Fibroblast of upper back skin (primary cell): Measurements from ENCODE around the gene DNAJC10.
A peak's percentile ranks its signal among the peaks of the same experiment; 100 is the strongest.
"Not testable (repeated sequence)": the region's sequence is repeated elsewhere in the genome, so short reads cannot be mapped to it uniquely, and the experiment has no call there.

Experiments
- DNase-seq: peaks from one replicate; pipeline ENCODE4 v3.0.0-alpha.2; 2013

Gene DNAJC10

GRCh38 chr2:182715892-182716649 is at the start of gene DNAJC10:
Gene DNAJC10, plus strand, starts transcription at chr2:182716257. Its CDS starts 1,830 bp downstream, at chr2:182718087.
- DNase-seq = peak; percentile 94

GRCh38 chr2:182666674-182667314 is 49.3 kb upstream of the DNAJC10 start:
- no peak for DNase-seq

DNA sequence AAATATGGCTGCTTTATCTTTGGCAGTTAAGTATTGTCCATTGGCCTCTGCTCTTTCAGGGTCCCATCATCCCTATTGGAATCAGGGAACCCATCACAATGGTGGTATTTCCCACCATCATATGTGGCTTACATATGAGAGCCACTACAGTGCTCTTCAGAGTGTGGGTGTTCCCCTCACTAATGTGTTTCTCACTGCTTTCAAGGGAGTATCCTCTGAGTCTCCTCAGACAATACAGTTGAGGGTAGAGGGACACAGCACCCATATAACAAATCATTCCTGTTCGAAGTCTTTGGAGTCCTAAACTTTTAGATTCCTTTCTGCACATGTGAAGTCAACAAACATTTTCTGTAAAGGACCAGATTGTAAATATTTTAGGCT is 48.8 kb upstream of the DNAJC10 start:
- no peak for DNase-seq

- DNase-seq = no peak
Measured at GRCh38 chr2:182668671-182669070, 47.4 kb upstream of the DNAJC10 start.

DNA sequence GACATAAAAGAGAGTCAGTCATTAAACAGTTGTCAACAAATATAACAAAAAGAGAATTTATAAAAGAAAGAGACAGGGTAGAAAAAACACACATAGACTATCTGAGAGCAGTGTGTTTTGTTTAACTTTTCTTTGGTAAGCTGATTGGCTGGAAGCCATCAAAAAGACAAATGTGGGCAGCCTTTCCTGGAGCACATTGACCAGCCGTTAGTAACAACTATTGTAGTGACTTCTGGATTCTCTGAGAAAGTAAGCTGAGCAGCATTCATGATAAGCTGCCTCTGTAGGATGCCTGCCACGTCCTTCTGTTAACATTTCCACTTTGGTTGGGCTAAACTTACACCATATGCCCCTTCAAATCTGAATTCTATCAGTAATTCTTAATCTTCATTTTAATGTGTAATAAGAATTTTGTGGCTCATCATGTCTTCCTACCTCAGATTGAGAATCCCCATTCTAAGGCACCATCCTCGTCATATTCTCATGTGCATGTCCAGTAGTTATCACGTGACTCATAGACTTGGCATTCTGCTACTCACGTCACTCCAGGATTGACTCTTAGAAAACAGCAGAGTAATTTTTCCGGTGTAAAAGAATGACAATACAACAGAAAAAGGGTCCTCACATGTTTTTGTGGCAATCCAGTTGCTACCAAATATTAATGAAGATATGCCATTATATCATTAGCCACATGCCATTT is 43.4 kb upstream of the DNAJC10 start:
- peak; percentile 63 for DNase-seq

DNA sequence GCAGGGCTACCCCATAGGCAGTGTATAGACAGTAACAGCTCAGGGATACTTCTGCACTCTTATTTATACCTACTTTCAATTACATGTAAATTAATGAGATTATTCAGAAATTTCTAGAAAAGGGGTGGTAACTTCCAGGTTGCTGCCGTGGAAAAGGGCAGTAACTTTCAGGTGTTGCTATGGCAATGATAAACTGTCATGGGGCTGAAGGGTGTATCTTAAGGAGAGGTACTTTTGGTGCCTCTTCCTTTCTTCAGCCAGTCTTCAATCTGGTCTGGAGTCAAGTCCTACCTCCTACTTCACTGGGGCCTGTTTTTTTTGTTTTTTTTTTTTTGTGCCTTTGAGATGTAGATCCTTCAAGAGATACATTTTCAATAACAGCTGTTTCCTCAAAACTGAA is 35.2 kb upstream of the DNAJC10 start:
- DNase-seq = no peak

DNA sequence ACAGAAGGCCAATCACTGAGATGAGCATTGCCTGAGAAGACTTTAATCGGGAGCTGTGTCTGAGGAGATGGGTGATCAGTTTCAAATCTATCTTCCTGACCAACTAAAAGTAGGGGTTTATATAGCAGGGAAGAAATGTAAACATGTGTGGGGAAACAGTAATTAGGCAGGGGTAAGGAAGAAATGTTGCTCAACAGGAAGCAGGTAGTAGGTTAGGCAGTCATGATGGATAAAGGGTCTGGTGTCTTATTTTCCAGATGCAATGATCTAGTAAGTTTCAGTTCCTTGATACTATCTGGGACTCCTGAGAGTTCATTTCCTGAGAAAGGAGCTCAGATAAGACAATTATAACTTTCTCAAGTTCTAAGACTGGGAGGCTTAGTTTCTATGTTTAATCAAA is 33.8 kb upstream of the DNAJC10 start:
- DNase-seq = no peak

DNA sequence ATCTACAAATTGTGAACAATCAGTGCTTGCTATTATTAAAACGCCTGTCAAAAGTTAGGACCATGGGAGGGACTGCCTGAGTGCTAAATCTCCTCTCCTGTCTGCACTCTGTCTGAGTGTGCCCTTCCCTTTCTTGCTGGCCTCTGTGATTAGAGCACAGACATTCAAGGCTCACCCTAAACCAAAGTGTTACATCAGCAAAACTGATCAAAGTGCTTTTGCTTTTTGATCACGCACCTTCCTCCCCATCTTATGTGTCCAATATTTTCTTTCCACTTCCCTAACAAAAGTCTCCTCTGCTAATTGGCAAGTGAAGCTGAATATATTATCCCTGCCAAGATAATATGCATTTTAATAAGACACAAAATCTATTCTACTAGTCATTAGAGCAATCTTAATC is 30.5 kb upstream of the DNAJC10 start:
- no peak for DNase-seq

DNA sequence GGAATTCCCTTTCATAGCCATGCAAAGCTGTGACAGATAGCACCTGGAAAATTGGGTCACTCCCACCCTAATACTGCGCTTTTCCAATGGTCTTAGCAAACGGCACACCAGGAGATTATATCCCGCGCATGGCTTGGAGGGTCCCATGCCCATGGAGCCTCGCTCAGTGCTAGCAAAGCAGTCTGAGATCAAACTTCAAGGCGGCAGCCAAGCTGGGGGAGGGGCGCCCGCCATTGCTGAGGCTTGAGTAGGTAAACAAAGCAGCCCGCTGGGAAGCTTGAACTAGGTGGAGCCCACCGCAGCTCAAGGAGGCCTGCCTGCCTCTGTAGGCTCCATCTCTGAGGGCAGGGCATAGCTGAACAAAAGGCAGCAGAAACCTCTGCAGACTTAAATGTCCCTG is 29.3 kb upstream of the DNAJC10 start:
- DNase-seq = not testable (repeated sequence)

DNA sequence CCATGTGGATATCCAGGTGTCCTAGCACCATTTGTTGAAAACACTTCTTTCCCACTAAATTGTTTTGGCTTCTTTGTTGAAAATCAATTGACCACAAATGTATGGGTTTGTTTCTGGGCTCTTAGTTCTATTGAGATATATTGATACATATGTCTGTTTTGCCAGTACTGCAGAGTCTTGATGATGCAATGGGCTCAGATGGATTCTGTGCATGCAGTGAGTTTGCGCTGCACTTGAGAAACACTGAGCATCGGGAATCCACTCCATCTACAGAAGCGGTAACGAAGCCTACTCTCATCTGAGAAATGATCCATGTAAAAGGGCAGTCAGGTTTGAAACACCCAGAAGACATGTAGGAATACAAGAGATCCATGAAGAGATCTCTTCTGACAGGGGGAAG is 21.9 kb upstream of the DNAJC10 start:
- DNase-seq = no peak

GRCh38 chr2:182695776-182696175 is 20.3 kb upstream of the DNAJC10 start:
- DNase-seq = no peak

GRCh38 chr2:182698671-182699070 is 17.4 kb upstream of the DNAJC10 start:
- no peak for DNase-seq

DNA sequence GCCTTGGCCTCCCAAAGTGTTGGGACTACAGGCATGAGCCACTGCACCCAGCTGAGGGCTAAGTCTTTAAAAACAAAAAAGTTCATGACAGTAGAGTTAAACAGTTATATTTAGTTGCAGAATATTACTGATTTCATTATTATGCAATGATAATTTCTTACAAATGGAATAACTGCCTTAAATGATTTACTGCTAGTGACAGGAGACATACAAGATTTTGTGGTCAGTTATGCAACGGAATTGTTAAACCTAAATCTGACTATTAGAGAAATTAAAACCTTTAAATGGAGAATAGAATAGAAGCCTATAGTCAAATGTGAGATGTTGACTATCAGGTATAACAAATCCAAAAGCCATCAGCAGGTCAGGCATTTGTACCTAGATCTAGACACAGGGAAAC is 10.3 kb upstream of the DNAJC10 start:
- no peak for DNase-seq

- no peak for DNase-seq
Measured at GRCh38 chr2:182706751-182707150, 9.3 kb upstream of the DNAJC10 start.

GRCh38 chr2:182713601-182714000 is 2.5 kb upstream of the DNAJC10 start:
- no peak for DNase-seq

DNA sequence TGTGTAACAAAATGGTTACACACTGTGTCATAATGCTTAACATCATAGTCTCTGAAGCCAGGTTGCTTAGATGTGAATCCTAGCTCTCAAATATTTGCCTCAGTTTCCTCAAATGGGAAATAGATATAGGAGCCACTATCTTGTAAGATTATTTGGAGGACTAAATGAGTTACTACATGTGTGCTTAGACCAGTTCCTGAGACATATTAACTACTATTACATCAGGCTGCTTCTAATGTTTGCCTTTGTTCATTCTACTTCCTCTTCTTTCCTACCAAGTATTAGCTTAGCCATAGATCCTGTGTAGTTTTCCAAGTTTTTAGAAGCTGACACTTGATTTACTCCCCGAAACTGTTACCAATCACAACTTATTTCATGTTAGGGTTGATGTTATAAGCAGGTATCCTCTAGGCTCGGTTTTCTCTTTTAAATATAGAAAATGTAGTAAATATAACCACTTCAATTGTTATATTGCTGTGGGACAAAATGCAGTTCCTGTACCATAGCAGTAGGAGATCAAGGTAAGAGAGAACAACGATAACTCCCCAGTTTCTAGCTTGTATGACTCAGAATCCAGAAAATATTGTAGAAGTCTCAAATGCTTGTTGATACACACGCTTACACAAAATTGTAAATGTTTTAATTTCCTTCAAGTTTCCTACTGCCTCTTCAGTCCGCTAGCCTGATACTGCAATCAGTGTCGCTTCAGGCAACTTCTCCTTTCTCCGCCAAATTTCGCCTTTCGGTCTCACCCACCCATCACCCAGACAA is 751 bp upstream of the DNAJC10 start:
- DNase-seq = peak; percentile 61

- no peak for DNase-seq
Measured at GRCh38 chr2:182716650-182716979, 558 bp downstream of the DNAJC10 start.

- no peak for DNase-seq
Measured at GRCh38 chr2:182717416-182717815, 1.4 kb downstream of the DNAJC10 start.

DNA sequence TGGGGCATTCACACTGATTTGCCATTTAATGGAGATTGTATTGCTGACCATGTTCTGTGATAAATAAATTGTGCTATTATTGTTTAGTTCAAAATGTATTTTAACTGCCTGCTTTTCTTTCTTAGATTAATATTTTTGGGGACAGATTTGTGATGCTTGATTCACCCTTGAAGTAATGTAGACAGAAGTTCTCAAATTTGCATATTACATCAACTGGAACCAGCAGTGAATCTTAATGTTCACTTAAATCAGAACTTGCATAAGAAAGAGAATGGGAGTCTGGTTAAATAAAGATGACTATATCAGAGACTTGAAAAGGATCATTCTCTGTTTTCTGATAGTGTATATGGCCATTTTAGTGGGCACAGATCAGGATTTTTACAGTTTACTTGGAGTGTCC is 1.8 kb downstream of the DNAJC10 start:
- no peak for DNase-seq

GRCh38 chr2:182718459-182718858 is 2.4 kb downstream of the DNAJC10 start:
- no peak for DNase-seq

- DNase-seq = not testable (repeated sequence)
Measured at GRCh38 chr2:182719116-182719515, 3.1 kb downstream of the DNAJC10 start.

GRCh38 chr2:182724656-182725055 is 8.6 kb downstream of the DNAJC10 start:
- no peak for DNase-seq

DNA sequence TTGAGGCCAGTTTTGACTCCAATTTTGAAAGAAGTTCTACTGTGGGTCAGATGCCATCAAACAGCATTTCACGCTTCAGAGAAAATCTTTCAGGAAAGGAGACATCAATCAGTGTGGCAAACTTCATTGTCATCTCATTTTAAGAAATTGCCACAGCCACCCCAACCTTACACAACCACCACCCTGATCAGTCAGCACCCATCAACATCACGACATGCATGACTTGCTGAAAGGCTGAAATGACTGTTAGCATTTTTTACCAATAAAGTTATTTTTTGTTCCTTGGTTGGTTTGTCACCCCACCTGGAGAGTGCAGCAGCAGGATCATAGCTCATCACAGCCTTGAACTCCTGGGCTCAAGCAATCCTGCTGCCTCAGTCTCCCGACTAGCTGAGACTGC is 10.4 kb downstream of the DNAJC10 start:
- DNase-seq = no peak
